Upper lobe of left lung (tissue), 4 donors: ENCODE results near the gene PRICKLE3.

ENCODE experiments used
- CTCF ChIP-seq, 6 experiments: fragments of 450-650 bp in 4 of 6; fragments of 200-600 bp in 2 of 6; sonication (generic) in 2 of 6; IDR thresholded peaks; one replicate each; pipeline ENCODE4 v1.5.1; 2016 to 2019; ENCODE audit warnings: antibody characterized with exemption in 6 of 6
- EP300 ChIP-seq, 4 donors: sonication (generic); formaldehyde crosslinking; IDR thresholded peaks; one replicate each; pipeline ENCODE4 v1.5.1; 2017; ENCODE audit warnings: antibody characterized with exemption in 4 of 4, control low read depth in 2 of 4
- POLR2A ChIP-seq, 4 donors: fragments of 450-650 bp; IDR thresholded peaks; one replicate each; pipeline ENCODE4 v1.5.1; 2016 to 2017; ENCODE audit warnings: antibody characterized with exemption in 4 of 4, mild to moderate bottlenecking in 2 of 4
- POLR2AphosphoS5 ChIP-seq, 2 donors: sonication (generic); formaldehyde crosslinking; IDR thresholded peaks; one replicate each; pipeline ENCODE4 v1.5.1; 2017; ENCODE audit warnings: antibody characterized with exemption in 2 of 2

- TF ChIP-seq POLR2AphosphoS5 (IDR thresholded peaks at IDR 0.05) (no peak), CTCF (IDR thresholded peaks at IDR 0.05) (no peak), POLR2A (IDR thresholded peaks at IDR 0.05) (no peak), EP300 (IDR thresholded peaks at IDR 0.05) (no peak)
Observed at GRCh38 chrX:49139713-49140112, 46.5 kb downstream of the PRICKLE3 start.
